Vagina (tissue), 2 donors: ENCODE measurements around the gene LDLRAD4.

ENCODE experiments used
- POLR2A ChIP-seq, 2 donors: fragments of 450-650 bp; IDR thresholded peaks; one replicate each; pipeline ENCODE4 v1.6.1; 2017; ENCODE audit warnings: antibody characterized with exemption in 2 of 2, mild to moderate bottlenecking in 2 of 2, moderate library complexity in 2 of 2
- POLR2AphosphoS5 ChIP-seq, 2 donors: sonication (generic); formaldehyde crosslinking; IDR thresholded peaks; one replicate each; pipeline ENCODE4 v1.9.0; 2017; ENCODE audit warnings: antibody characterized with exemption in 2 of 2, mild to moderate bottlenecking in 2 of 2, low read depth in 1 of 2; ENCODE audit not compliant: insufficient read depth in 1 of 2
- TF ChIP-seq, protein P1 (sequence below), 3 experiments: fragments of 450-650 bp in 2 of 3; fragments of 200-600 bp in 1 of 3; sonication (generic) in 1 of 3; IDR thresholded peaks; one replicate each; pipeline ENCODE4 v1.5.1; 2017 to 2019; ENCODE audit warnings: antibody characterized with exemption in 3 of 3, mild to moderate bottlenecking in 2 of 3, moderate library complexity in 2 of 3

DNA sequence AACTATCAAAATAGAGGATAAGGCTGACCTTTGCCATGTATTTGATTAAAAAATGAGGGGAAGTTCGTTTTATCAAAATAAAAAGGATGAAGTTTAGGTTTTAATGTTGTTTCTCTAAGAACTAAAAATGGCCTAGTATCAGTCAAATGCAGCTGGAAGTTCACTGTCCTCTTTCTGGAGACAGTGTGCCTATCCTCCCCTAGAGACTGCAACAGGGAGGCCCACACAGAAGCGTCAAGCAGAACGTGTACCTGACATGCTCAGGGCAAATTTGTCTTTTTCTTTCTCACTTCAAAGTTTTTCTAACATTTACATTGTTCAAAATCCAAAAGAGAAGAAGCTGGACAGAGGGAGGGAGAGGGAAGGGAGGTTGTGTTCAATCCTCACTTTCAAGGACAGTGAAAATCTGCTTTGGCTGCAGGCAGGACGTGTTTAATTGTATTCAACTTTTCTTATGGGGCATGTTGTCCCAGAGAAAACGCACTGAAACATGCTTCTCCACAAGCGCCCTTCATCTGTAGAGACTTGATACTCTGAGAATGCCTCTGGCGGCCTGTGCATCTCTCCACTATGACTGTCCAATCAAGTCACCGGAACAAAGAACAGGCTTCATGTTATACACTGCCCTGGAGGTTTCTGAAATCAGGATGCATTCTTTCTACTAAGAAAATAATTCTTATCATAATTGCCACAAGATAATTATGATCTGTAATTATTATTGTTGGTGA lies 442.7 kb downstream of the LDLRAD4 start:
- no peak for TF ChIP-seq POLR2AphosphoS5 (IDR thresholded peaks at IDR 0.05; ENCODE audit: insufficient read depth in 1 of 2, low read depth in 1 of 2)
- TF ChIP-seq, protein P1, sequence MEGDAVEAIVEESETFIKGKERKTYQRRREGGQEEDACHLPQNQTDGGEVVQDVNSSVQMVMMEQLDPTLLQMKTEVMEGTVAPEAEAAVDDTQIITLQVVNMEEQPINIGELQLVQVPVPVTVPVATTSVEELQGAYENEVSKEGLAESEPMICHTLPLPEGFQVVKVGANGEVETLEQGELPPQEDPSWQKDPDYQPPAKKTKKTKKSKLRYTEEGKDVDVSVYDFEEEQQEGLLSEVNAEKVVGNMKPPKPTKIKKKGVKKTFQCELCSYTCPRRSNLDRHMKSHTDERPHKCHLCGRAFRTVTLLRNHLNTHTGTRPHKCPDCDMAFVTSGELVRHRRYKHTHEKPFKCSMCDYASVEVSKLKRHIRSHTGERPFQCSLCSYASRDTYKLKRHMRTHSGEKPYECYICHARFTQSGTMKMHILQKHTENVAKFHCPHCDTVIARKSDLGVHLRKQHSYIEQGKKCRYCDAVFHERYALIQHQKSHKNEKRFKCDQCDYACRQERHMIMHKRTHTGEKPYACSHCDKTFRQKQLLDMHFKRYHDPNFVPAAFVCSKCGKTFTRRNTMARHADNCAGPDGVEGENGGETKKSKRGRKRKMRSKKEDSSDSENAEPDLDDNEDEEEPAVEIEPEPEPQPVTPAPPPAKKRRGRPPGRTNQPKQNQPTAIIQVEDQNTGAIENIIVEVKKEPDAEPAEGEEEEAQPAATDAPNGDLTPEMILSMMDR (IDR thresholded peaks at IDR 0.05), result no peak
- TF ChIP-seq POLR2A (IDR thresholded peaks at IDR 0.05), result no peak
